Fibroblast of mammary gland (primary cell): ENCODE results near the gene SYNJ2.

ENCODE experiments used
- DNase-seq: peaks from one replicate; pipeline ENCODE4 v3.0.0-alpha.2; 2010; ENCODE audit warnings: low read depth
- H3K4me3 ChIP-seq: 2 replicates; pipeline ENCODE4 v1.5.1; 2011; ENCODE audit warnings: low read depth, mild to moderate bottlenecking, low read length, moderate library complexity; ENCODE audit not compliant: control insufficient read depth
- CTCF ChIP-seq: conservative IDR thresholded peaks from 2 replicates; pipeline ENCODE4 v1.5.1; 2011; ENCODE audit warnings: low read depth, low read length, inconsistent platforms; ENCODE audit not compliant: control insufficient read depth, insufficient read depth

The SYNJ2 gene

GRCh38 chr6:157989541-157990289 is 8.1 kb downstream of the SYNJ2 start:
- H3K4me3 ChIP-seq = no peak overlapping the region
- DNase-seq = peak; percentile 56
- no peak for TF ChIP-seq CTCF

GRCh38 chr6:157990321-157991066 is 8.8 kb downstream of the SYNJ2 start:
- no peak for TF ChIP-seq CTCF
- no peak overlapping the region for H3K4me3 ChIP-seq
- DNase-seq = peak; percentile 81

GRCh38 chr6:157991067-157991432 is 9.4 kb downstream of the SYNJ2 start:
- TF ChIP-seq CTCF = no peak
- H3K4me3 ChIP-seq = no peak overlapping the region
- DNase-seq = no peak

GRCh38 chr6:157993076-157993475 is 11.4 kb downstream of the SYNJ2 start:
- no peak overlapping the region for H3K4me3 ChIP-seq
- TF ChIP-seq CTCF = no peak
- peak; percentile 25 for DNase-seq

- H3K4me3 ChIP-seq = no peak overlapping the region
- TF ChIP-seq CTCF = no peak
Measured at GRCh38 chr6:157994125-157994795, 12.6 kb downstream of the SYNJ2 start.

GRCh38 chr6:157995458-157995857 is 13.8 kb downstream of the SYNJ2 start:
- DNase-seq = no peak
- no peak for TF ChIP-seq CTCF
- no peak overlapping the region for H3K4me3 ChIP-seq

More at GRCh38 chr6:157994125-157994795, 12.6 kb downstream of the SYNJ2 start:
- no peak for DNase-seq
